RPMI7951 (cell line): ENCODE data around the gene CLCNKA. TPM values are rescaled to one million over a fixed set of nuclear protein-coding genes. Genes with fewer than 3 reads are reported as not detected.
"Not testable (repeated sequence)": the region's sequence is repeated elsewhere in the genome, so short reads cannot be mapped to it uniquely, and the experiment has no call there.

Source experiments
- DNase-seq: peaks from one replicate; pipeline ENCODE4 v3.0.0-alpha.2; 2012; ENCODE audit warnings: low read depth
- total RNA-seq: library from RNA; depleted of rRNA; stranded (reverse); fragments of >200 nt; shearing (Covaris generic); gene quantifications from 2 replicates; pipeline ENCODE4 v1.2.3, GENCODE V29; 2014

Gene CLCNKA
- total RNA-seq, 1 experiment from 2014 or later = 0.12 TPM

DNA sequence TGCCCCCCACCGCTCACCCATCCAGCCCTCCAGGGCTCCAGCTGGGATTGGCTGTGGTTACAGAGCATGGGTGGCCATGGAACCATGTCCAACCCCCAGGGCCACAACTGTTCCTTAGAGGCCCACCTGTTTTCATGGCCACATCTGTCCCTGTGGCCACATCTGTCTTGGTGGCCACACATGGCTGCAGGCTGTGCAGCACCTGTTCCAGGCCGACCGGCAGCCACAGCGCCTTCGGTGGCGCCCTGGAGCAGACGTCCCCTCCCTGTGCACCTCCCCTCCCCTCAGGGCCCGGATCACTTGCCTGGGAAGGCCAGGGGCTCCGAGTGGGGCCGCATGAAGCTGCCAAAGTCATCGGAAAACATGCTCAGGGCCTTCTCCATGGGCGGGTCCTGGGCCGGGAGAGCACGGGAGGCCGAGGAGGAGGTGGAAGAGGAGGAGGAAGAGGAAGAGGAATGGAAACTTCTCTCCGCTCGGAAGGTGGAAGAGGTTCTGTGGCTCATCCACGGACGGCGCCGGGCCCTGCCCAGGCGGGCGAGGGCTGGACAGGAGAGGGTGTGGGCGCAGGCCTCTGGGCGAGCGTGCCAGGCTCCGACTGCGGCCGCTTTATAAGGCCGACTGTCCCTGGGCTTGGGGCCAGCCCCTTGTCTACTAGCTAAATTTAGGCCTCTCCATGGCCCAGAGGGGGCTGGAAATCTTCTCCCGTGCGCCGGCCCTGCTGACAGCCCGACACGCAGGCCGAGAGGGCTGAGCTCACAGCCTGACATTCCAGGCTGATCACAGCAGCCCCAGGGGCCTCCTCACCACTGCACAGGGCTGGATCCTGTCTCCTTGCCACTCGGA, 4.2 kb upstream of the CLCNKA start, which contains the start of gene HSPB7:
Gene HSPB7 (minus strand): TSS at position 583 of the 843 bp plus-strand sequence. CDS start 80 bp downstream, at position 503.
- DNase-seq = peak; percentile 93

DNA sequence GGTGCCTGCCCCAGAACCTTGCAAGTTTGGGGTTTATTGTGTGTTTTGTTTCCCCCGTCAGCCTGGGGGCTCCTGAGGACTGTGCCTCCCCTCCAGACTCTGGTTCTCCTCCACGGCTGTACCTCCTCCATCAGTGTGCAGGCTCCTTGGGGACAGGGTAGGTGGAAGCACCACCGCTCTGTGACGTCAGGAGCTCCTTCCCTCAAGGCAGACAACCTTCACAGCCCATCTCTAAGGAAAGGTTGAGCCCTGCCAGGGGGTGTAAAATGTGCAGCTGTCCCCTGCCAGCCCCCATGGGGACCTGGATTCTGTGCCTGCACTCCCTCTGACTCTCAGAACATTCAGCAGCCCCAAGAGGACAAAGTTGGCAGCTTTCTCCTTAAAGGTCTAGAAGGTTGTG, 3.5 kb upstream of the CLCNKA start:
- DNase-seq = no peak

GRCh38 chr1:16018749-16019643, 2.8 kb upstream of the CLCNKA start:
- no peak for DNase-seq

- peak; percentile 35 for DNase-seq
Measured at GRCh38 chr1:16019644-16020277, 2.1 kb upstream of the CLCNKA start.

GRCh38 chr1:16020325-16020724, 1.5 kb upstream of the CLCNKA start:
- DNase-seq = no peak

GRCh38 chr1:16020878-16021277, 958 bp upstream of the CLCNKA start:
- not testable (repeated sequence) for DNase-seq

GRCh38 chr1:16022393-16022792, 557 bp downstream of the CLCNKA start:
- DNase-seq = no peak

GRCh38 chr1:16023050-16023653, 1.3 kb downstream of the CLCNKA start:
- DNase-seq = no peak

DNA sequence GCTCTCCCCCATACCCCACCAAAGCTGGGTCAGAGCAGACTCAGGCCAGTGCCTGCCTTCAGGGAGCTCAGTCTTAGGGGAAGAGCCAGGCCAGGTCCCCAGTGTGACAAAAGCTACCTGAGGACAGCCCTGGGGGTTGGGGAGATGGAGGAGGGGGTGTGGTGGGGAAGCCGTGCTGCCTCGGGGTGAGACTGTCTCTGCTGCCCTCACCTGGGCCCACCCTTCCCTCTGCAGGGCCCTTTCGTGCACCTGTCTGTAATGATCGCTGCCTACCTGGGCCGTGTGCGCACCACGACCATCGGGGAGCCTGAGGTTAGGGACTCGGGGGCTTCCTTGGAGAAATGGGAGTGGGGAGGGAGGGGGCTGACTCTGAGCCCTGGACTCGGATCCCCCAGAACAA, 4.5 kb downstream of the CLCNKA start:
- DNase-seq = not testable (repeated sequence)

DNA sequence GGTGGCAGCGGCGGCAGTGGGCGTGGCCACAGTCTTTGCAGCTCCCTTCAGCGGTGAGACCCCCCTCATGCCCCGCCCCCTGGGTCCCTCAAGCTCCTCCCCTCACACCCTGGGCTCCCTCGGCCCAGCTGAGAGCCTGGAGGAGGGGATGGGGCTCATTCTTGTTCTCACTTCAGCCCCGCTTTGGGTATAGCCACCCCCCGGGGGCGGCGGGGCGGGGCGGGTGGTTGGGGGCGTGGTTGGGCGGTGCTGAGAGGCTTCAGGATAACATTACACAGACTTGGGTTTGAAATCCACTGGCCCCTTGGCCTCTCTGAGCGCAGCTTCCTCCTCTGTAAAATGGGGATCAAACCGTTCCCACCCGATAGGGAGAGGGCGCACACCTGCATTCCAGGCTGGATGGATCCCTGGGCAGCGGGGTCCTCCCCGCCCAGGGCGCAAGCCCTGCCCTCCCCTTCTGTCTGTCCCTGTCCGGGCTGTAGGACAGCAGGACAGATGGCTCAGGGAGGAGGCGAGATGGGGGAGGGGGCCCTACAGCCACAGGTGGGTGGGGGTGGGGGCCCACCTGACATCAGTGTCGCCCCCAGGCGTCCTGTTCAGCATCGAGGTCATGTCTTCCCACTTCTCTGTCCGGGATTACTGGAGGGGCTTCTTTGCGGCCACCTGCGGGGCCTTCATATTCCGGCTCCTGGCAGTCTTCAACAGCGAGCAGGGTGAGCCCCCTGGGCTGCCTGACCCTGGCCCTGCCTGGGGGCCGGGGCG, 5.1 kb downstream of the CLCNKA start:
- DNase-seq = no peak

- DNase-seq = no peak
Measured at GRCh38 chr1:16028237-16029002, 6.6 kb downstream of the CLCNKA start.

GRCh38 chr1:16029003-16029268, 7.1 kb downstream of the CLCNKA start:
- not testable (repeated sequence) for DNase-seq

GRCh38 chr1:16029288-16029687, 7.5 kb downstream of the CLCNKA start:
- no peak for DNase-seq

DNA sequence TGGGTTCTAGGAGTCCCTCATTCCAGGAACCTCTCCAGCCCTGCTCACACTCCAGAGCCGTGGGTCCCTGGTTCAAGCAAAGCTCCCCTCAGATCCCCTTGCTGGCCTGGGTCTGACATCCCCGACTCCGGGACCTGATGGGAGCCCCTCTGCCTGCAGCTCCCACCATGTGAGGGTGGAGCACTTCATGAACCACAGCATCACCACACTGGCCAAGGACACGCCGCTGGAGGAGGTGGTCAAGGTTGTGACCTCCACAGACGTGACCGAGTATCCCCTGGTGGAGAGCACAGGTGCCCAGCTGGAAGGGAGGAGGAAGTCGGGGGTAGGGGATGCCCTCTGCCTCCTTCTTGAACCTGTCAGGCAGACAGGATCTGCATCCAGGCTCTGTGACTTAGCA, 9.7 kb downstream of the CLCNKA start:
- DNase-seq = no peak

DNA sequence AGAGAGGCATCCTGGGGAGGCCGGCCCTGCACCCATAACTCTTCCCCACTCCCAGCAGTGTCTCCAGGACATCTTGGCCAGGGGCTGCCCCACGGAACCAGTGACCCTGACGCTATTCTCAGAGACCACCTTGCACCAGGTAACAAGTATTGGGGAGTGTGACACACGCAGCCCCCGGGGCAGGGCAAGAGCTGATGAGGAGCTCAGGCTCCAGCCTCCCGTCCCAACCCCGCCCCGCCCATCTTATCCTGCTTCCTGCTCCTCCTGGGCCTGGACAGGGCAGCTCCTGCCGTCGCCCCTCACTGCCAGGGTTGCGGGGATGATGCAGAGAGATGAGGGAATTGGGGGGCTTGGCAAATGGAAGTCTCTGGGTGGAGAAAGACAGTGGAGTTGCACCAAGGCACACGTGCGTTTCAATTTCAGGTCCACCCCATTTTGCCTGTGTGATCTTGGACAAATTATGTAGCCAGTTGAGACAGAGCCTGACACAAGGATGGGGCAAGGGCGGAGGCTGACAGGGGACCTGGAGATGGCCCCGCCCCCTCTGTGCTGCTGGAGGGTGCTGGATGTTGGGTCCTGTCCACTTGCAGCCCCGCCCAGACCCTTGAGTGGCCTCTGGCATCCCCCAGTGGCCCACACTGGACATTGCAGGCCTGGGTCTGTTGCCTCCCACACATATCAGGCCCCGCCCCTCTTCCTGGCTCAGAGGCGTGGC, 10.7 kb downstream of the CLCNKA start:
- DNase-seq = peak; percentile 85

GRCh38 chr1:16033103-16033632, 11.3 kb downstream of the CLCNKA start:
- DNase-seq = not testable (repeated sequence)

DNA sequence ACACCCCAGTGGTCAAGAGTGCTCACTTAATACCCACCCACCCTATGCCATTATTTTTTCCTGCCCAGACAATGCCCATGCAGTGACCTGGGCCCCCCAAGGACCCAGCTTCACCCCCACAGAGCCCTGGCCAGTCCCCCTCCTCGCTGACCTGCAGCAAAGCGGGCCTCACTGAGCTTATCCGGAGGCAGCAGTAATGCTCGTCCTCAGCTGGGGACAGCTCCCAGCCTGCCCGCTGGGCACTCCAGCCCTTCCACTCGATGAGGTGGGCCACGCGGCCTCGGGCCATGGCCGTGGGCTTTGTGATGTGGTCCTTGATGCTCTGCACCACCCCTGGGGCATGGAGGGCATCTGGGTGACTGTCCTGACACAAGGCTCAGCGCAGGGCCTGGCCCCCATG, 14.6 kb downstream of the CLCNKA start:
- DNase-seq = not testable (repeated sequence)

DNA sequence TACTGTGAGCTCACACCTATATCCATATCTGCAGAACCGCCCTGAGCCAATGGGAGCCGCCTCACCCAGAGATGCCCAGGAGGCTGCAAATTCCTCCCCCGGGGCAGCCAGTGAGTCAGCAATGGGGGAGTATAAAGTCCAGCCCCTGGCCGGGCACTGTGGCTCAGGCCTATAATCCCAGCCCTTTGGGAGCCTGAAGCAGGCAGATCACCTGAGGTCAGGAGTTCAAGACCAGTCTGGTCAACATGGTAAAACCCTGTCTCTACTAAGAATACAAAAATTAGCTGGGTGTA, 16.7 kb downstream of the CLCNKA start:
- no peak for DNase-seq

DNA sequence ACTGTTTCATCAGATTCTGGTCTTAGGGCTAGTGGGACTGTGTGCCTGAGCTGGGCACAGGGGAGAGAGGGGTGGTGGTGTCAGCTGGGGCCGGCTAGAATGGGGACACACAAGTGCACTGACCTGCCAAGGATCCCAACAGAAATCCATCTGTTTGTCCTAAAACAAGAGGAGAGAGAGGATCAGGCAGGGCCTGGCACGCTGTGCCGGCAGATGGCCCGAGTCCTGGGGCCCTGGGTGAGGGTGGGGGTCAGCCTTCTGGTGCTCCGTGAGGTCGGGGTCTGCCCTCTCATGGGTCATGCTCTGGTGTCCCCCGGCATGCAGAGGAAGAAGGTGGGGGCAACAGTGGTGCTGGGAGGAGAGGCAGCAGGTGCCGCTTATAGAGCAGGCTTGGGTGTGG, 18.0 kb downstream of the CLCNKA start:
- DNase-seq = not testable (repeated sequence)

DNA sequence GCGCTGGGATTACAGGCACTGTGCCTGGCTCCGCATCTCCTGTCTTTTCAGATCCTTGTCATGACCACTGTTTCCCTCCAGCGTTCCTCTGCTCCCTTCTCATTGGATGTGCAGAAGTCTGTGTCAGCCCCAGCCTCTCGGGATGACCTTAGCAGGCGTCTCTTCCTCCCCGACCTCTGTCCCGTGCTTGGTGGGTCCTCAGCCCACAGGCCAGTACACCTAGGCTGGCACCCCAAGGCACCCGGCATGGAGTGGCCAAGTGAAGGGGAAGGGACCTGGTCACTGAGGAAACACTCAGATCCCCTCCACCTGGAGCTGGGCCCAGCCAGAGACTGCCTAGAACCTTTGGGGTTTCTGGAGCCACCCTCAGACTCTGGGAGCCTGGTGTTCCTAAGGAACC, 19.4 kb downstream of the CLCNKA start:
- DNase-seq = no peak
